Ovary (tissue), 9 donors: ENCODE results near the gene NFIB. TPM values are rescaled to one million over a fixed set of nuclear protein-coding genes. Genes with fewer than 3 reads are reported as not detected.

Source experiments
- DNase-seq, 5 donors: peaks; one replicate each; pipeline ENCODE4 v3.0.0-alpha.2; 2019 to 2020
- H3K27ac ChIP-seq, 2 donors: fragments of 200-600 bp; one replicate each; pipeline versions ENCODE4 v1.5.1 to v1.8.0; 2019 to 2022
- H3K27me3 ChIP-seq: fragments of 200-600 bp; one replicate; pipeline ENCODE4 v1.8.0; 2022
- H3K36me3 ChIP-seq: fragments of 200-600 bp; sonication (generic); one replicate; pipeline ENCODE4 v1.5.1; 2019
- H3K4me1 ChIP-seq: one replicate; pipeline ENCODE4 v1.8.1; 2013; ENCODE audit warnings: mild to moderate bottlenecking, moderate library complexity; ENCODE audit not compliant: insufficient read depth
- H3K4me3 ChIP-seq: fragments of 200-600 bp; sonication (generic); one replicate; pipeline ENCODE4 v1.5.1; 2017
- H3K9me3 ChIP-seq, 2 donors: fragments of 200-600 bp in 1 of 2; sonication (generic) in 1 of 2; one replicate each; pipeline versions ENCODE4 v1.5.1 to v1.8.1; 2013 to 2019; ENCODE audit warnings: mild to moderate bottlenecking in 1 of 2, moderate library complexity in 1 of 2
- CTCF ChIP-seq, 3 donors: fragments of 450-650 bp in 2 of 3; fragments of 200-600 bp in 1 of 3; IDR thresholded peaks; one replicate each; pipeline versions ENCODE4 v1.5.1 to v1.8.0; 2016 to 2022; ENCODE audit warnings: antibody characterized with exemption in 3 of 3, mild to moderate bottlenecking in 1 of 3
- EP300 ChIP-seq: sonication (generic); formaldehyde crosslinking; IDR thresholded peaks from one replicate; pipeline ENCODE4 v1.6.1; 2017; ENCODE audit warnings: antibody characterized with exemption
- POLR2A ChIP-seq: fragments of 450-650 bp; IDR thresholded peaks from one replicate; pipeline ENCODE4 v1.6.1; 2017; ENCODE audit warnings: antibody characterized with exemption, mild to moderate bottlenecking, moderate library complexity
- WGBS, 3 donors: extraction: QIAGEN DNeasy Blood & Tissue Kit in 1 of 3; methylation state at CpG; one replicate each; pipeline versions ENCODE4 v1.1.5 to v1.1.7; 2013 to 2017; 5-methylcytosine and 5-hydroxymethylcytosine counted together
- intact Hi-C, 4 donors: fragments of 100-400 bp; cut with DNase I; formaldehyde crosslinking; loops; one replicate each; pipeline versions ENCODE4 v1.11.0 to v1.15.1; 2022 to 2023
- polyA plus RNA-seq, 2 donors: library from polyadenylated mRNA; stranded (reverse); fragments of 200-250 nt in 1 of 2; fragments of 350-450 nt in 1 of 2; fragmentation: Illumina TruSeq in 1 of 2; extraction: RNeasy Lipid Tissue Mini Kit (QIAGEN cat#74804) in 1 of 2; gene quantifications; one replicate each; pipeline ENCODE4 v1.2.3, GENCODE V29; 2013 to 2014
- total RNA-seq, 7 donors: library from RNA; depleted of rRNA in 2 of 7; stranded (reverse); fragments of >200 nt in 2 of 7; fragmentation: NEBNext Ultra II Directional in 3 of 7; extraction: Animal tissue kit (Norgen Biotek cat#: 25700) in 3 of 7; gene quantifications; one replicate each; pipeline versions ENCODE4 v1.1.0 to v1.2.4, GENCODE V29; 2016 to 2023
- donor health status: DM: no; HTN: no; CAD: no; lungs with moderate emphysema.
- donor health status: DM: no; HTN: no; CAD: no.
- donor health status: Bipolar disorder and iron deficiency.
- donor health status: DM: yes; HTN: yes; CAD: no.
- donor health status: DM: no; HTN: no; CAD: no.
- donor health status: DM: yes; HTN: yes; CAD: no.

Gene NFIB
- total and polyA plus RNA-seq, 9 donors = 8.7 to 111 (median 53.2) TPM

DNA sequence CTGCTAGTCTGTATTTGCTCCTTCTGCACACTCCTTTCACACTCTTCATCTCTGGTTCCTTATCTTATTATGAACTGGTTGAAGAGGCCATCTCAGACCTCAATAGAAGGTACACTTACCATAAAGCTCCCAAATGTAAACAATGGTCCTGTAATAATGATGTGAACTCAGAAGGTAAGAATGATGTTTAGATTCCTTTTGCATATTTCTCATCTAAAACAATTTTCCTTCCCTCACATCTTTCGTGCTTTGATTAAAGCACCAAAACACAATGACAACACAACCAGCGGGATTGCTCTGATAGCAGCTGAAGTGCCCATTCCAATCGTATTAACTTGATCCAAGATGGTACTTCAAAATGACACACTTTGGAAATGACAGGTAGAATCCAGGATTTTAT is 34.3 kb downstream of the NFIB start:
- Histone ChIP-seq H3K4me1 (peaks cover 9% of the 10 kb centered on the region), H3K9me3 (no peaks in the 10 kb centered on the region), H3K36me3 (no peaks in the 10 kb centered on the region), H3K4me3 (no peak overlapping the region), H3K27me3 (no peaks in the 10 kb centered on the region), H3K27ac (no peak overlapping the region)
- TF ChIP-seq EP300 (no peak), CTCF (IDR thresholded peaks at IDR 0.05) (no peak), POLR2A (no peak)
- WGBS, 3 donors = 65 to 89% (median 88%) methylated on average over 3 of the region's 3 CpGs
- DNase-seq = no peak
- intact Hi-C loops = no loop called here

GRCh38 chr9:14278291-14278721 is 35.6 kb downstream of the NFIB start:
- no peak for DNase-seq
- no peak for TF ChIP-seq EP300
- no peak for TF ChIP-seq CTCF (IDR thresholded peaks at IDR 0.05)
- TF ChIP-seq POLR2A = no peak
- intact Hi-C loops = no loop called here
- Histone ChIP-seq H3K9me3 (no peaks in the 10 kb centered on the region), H3K27me3 (no peaks in the 10 kb centered on the region), H3K4me1 (peaks cover 12% of the 10 kb centered on the region), H3K4me3 (no peak overlapping the region), H3K27ac (no peak overlapping the region), H3K36me3 (no peaks in the 10 kb centered on the region)
- 38 to 62% (median 53%) methylated on average over 5 of the region's 5 CpGs for WGBS, 3 donors

GRCh38 chr9:14277761-14278160 is 36.2 kb downstream of the NFIB start:
- WGBS, 3 donors = 85 to 96% (median 89%) methylated on average over 3 of the region's 3 CpGs
- no peak overlapping the region for H3K27ac ChIP-seq

GRCh38 chr9:14277244-14277643 is 36.7 kb downstream of the NFIB start:
- DNase-seq = peak in 2 of 5 donors; percentile 27 to 43
- no peak overlapping the region for H3K27ac ChIP-seq
- 30 to 48% (median 36%) methylated on average over 8 of the region's 8 CpGs for WGBS, 3 donors
- peaks cover 14% of the 10 kb centered on the region for H3K4me1 ChIP-seq
- no peaks in the 10 kb centered on the region for H3K9me3 ChIP-seq
- TF ChIP-seq EP300 = no peak
- TF ChIP-seq CTCF (IDR thresholded peaks at IDR 0.05) = no peak
- TF ChIP-seq POLR2A = no peak
- intact Hi-C loops = no loop called here
- H3K27me3 ChIP-seq = no peaks in the 10 kb centered on the region
- no peak overlapping the region for H3K4me3 ChIP-seq
- no peaks in the 10 kb centered on the region for H3K36me3 ChIP-seq

More at GRCh38 chr9:14277761-14278160, 36.2 kb downstream of the NFIB start:
- TF ChIP-seq POLR2A = no peak
- TF ChIP-seq EP300 = no peak
- TF ChIP-seq CTCF (IDR thresholded peaks at IDR 0.05) = no peak
- no peak for DNase-seq
- H3K9me3 ChIP-seq = no peaks in the 10 kb centered on the region
- no peak overlapping the region for H3K4me3 ChIP-seq
- no peaks in the 10 kb centered on the region for H3K36me3 ChIP-seq
- H3K4me1 ChIP-seq = peaks cover 15% of the 10 kb centered on the region
- no peaks in the 10 kb centered on the region for H3K27me3 ChIP-seq
- intact Hi-C loops = no loop called here
